Loucy (cell line): ENCODE data around the gene KRT2.

Source experiments
- CTCF ChIP-seq: fragments of 200-600 bp; sonication (generic); conservative IDR thresholded peaks from 2 replicates; pipeline ENCODE4 v1.5.1; 2014; ENCODE audit warnings: mild to moderate bottlenecking, antibody characterized with exemption, low read length
- EZH2phosphoT487 ChIP-seq: fragments of 200-600 bp; IDR thresholded peaks from 2 replicates; pipeline ENCODE4 v1.6.1; 2018; ENCODE audit warnings: antibody characterized with exemption, mild to moderate bottlenecking, moderate library complexity, borderline replicate concordance

GRCh38 chr12:52699960-52700359 is 47.9 kb upstream of the KRT2 start:
- TF ChIP-seq CTCF (no peak), EZH2phosphoT487 (no peak)
